Right ventricle myocardium superior (tissue), 1 donor: ENCODE measurements around the gene LRRC41. TPM values are rescaled to one million over a fixed set of nuclear protein-coding genes. Genes with fewer than 3 reads are reported as not detected.
A peak's percentile ranks its signal among the peaks of the same experiment; 100 is the strongest.
"Not testable (repeated sequence)": the region's sequence is repeated elsewhere in the genome, so short reads cannot be mapped to it uniquely, and the experiment has no call there.

Source experiments
- ATAC-seq: fragments of 200-7000 bp; cut with Tn5 transposase; one replicate; pipeline ENCODE4 v1.9.1; 2020; ENCODE audit warnings: mild to moderate bottlenecking; ENCODE audit not compliant: poor library complexity
- DNase-seq: peaks from one replicate; pipeline ENCODE4 v3.0.0-alpha.2; 2020
- intact Hi-C: fragments of 100-400 bp; cut with DNase I; formaldehyde crosslinking; loops from one replicate; pipeline ENCODE4 v1.11.2; 2022
- long read RNA-seq: library from polyadenylated mRNA; unstranded; transcript quantifications from one replicate; pipeline ENCODE4 v2.0.0, GENCODE V29; 2021
- total RNA-seq: library from RNA; stranded (reverse); fragmentation: NEBNext Ultra II Directional; extraction: Animal tissue kit (Norgen Biotek cat#: 25700); gene quantifications from one replicate; pipeline ENCODE4 v1.2.1, GENCODE V29; 2021
- donor health status: DM: no; HTN: yes; CAD: no; lungs with severe emphysema.

LRRC41 gene, protein sequence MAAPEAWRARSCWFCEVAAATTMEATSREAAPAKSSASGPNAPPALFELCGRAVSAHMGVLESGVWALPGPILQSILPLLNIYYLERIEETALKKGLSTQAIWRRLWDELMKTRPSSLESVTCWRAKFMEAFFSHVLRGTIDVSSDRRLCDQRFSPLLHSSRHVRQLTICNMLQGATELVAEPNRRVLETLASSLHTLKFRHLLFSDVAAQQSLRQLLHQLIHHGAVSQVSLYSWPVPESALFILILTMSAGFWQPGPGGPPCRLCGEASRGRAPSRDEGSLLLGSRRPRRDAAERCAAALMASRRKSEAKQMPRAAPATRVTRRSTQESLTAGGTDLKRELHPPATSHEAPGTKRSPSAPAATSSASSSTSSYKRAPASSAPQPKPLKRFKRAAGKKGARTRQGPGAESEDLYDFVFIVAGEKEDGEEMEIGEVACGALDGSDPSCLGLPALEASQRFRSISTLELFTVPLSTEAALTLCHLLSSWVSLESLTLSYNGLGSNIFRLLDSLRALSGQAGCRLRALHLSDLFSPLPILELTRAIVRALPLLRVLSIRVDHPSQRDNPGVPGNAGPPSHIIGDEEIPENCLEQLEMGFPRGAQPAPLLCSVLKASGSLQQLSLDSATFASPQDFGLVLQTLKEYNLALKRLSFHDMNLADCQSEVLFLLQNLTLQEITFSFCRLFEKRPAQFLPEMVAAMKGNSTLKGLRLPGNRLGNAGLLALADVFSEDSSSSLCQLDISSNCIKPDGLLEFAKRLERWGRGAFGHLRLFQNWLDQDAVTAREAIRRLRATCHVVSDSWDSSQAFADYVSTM
- total RNA-seq = 33.6 TPM
- long read RNA-seq, full-length matches to known transcripts = 144 of 192 reads
- long read RNA-seq, partial matches to known transcripts = 27 of 192 reads
- long read RNA-seq, other reads (novel, unspliced or antisense) = 21 of 192 reads

DNA sequence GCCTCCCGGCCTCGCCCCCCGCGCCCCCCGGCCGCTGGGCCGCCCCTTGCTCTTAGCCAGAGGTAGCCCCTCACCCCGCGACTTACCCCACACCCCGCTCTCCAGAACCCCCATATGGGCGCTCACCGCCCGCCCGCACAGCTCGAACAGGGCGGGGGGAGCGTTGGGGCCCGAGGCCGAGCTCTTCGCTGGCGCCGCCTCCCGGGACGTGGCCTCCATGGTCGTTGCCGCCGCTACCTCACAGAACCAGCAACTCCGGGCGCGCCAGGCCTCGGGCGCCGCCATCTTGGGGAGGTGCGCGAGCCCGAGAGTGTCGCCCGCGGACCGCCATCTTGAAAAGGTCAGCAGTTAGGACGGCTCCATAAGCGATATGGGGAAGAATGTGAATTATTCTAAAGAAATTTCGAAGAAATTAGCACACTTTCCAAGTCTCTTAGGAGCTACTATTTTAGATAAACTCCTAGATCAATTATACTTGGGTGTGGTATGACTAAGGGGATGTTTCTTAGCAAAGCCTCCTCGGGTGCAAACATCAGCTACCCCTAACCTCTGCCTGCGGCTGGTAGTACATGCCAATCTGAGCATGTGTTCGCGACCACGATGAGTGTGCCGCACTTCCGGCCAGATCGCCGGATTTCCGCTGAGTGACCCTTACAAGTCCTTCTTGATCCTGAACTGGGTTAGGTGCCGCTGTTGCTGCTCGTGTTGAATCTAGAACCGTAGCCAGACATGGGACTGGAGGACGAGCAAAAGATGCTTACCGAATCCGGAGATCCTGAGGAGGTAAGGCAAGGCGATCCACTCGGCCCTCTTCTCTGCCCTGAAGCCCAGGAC is at the start of gene LRRC41, which contains the start of gene UQCRH:
TSS of gene LRRC41 (minus strand) at position 579 of the 834 bp plus-strand sequence. CDS start at position 285, 294 bp downstream.
TSS of gene UQCRH (plus strand) at position 661 of the 834 bp plus-strand sequence. CDS start at position 730, 69 bp downstream.
- peak; percentile 93 for ATAC-seq
- intact Hi-C loops = loop anchor here (5.0 kb wide), 1 partner anchor 39 kb away; the partner anchor contains the start of gene NSUN4
- peak; percentile 97 for DNase-seq

DNA sequence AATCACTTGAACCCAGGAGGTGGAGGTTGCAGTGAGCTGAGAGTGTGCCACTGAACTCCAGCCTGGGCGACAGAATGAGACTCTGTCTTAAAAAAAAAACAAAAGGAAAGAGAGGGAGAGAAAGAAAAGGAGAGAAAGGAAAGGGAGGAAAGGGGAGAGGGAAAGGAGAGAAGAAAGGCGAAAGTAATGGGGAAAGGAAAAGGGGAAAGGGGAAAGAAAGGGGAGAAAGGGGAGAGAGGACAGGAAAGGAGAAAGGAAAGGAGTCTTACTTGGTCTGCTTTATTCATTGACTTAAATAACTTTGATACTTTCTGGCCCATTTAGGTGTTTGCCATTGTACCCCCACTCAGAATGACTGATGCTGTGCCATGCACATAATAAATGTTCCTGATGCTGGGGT is 48.9 kb upstream of the LRRC41 start:
- DNase-seq (no peak), ATAC-seq (no peak)
- intact Hi-C loops = no loop called here

DNA sequence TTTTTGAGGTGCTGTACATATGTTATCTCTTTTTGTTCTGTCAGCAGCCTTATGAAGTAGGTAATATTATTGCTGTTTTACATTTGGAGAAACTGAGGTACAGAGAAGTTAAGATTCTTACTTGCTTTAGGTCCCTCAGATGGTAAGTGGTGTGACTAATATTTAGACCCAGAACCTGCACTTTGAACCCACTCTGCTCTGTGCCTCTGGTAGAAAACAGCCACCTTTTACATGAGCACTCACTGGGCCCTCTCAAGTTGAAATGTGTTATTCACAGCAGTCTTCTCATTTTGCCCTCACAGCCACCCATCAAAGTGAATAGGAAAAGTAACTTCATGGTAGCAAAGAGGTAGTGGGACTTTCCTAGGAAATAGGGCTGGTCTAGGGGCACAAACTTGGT is 41.9 kb upstream of the LRRC41 start:
- ATAC-seq (no peak), DNase-seq (no peak)
- intact Hi-C loops = no loop called here

DNA sequence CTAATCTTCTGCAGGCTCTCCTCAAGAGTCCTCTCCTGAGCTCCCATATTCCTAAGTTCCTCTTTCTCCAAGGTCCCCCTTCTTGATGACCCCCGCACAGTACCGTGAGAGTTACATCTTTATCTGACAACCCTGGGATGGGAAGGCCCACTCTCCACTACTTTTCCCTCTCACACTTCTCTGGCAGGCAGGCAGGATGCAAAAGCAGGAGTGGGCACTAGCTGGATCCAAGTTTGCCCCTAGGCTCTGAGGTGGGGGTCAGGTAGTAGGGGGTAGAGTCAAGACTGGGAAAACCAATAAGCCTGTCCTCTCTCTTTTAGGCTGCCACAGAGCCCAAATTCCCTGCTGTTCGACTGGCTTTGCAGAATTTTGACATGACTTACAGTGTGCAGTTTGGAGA is 41.1 kb upstream of the LRRC41 start:
- ATAC-seq = no peak
- DNase-seq = no peak
- intact Hi-C loops = loop anchor here (5.0 kb wide), 1 partner anchor 42 kb away; the partner anchor contains the start of genes LRRC41 and UQCRH

DNA sequence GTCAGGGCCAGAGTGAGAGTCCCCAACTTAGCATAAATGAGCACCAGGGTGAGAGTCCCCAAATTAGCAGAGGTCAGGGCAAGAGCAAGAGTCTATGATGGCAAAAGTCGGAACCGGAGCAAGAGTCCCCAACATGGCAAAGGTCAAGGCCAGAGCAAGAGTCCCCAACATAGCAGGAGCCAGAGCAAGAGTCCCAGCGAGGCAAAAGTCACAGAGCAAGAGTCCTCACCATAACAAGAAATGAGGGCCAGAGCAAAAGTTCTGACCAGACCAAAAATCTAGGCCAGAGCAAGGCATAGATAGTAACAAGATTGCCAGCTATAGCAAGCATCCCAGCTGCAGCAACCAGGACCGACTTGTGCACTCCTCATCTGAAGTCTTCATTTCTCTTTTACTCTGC is 40.3 kb upstream of the LRRC41 start:
- ATAC-seq (no peak), DNase-seq (no peak)
- intact Hi-C loops = loop anchor here (5.0 kb wide), 1 partner anchor 41 kb away; the partner anchor contains the start of genes LRRC41 and UQCRH

DNA sequence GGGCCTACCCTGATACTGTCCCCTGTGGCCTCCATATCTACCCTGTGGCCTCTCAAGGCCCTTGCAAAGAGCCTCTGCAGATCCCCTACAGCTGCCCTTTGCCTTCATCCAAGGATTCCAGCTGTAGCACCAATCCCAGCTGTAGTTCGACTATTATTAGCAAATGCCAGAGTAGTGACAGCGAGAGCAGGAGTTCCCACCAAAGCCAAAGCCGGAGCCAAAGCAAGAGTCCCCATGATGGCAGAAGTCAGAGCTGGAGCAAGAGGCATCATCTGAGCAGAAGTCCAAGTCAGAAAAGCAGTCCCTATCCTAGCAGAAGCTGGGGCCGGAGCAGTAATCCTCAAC is 39.9 kb upstream of the LRRC41 start:
- no peak for ATAC-seq
- no peak for DNase-seq
- intact Hi-C loops = loop anchor here (5.0 kb wide), 1 partner anchor 41 kb away; the partner anchor contains the start of genes LRRC41 and UQCRH

DNA sequence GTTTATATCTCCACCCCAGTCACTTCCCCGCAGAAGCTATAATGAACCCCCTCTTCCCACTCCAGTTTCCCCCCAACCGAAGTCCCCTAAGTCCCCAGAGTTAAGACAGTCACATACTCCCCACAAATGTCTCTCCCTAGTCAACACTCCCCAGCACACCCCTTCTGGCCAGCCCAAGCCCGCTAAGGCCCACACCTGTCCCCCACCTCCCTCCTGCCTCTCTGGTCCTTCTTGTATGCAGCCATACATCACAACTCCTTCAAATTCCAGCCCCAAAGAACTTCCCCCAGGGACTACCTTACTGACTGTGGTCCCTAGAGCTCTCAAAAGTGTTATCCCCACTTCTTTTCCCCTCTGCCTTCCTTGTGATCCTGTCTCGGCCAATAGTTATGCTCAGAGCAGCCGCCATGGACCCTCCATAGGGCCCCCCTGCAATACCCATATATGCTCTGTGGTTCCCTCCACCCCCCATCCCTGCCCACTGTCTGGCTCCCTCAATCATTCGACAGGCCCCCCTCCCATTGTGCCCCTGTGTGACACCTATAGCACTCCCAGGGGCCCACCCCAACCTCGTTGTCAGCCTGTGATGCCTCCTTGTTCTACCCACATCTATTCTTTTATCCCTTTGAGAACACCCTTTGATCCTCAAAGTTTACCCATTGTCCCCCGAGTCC is 39.4 kb upstream of the LRRC41 start:
- intact Hi-C loops = loop anchor here (5.0 kb wide), 1 partner anchor 41 kb away; the partner anchor contains the start of genes LRRC41 and UQCRH
- ATAC-seq (no peak), DNase-seq (no peak)

DNA sequence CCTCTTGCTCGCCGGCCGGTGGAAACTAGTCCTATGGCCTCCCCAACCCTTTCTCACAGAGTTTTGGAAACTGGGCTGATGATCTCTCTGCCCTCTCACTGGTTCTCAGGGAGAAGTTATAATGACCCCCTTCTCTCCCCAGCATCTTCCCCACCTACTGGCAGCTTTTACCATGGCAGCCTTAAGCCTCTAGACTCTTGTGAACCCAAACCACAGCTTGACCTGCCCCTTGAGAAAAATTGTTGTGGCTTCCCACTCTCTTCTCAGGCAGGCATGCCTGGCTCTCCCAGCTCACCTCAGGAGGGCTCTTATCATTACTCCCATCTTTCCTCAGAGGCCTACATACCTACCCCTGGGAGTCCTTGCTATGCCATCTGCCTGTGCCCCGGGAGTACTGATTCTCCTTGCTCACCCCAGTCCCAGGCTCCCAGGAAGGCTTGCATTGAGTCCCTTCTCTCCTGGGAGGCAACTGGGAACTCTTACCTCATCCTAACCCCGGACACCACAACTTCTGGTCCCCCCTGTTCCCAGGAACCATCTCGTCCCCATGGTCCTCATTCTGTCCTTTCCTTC is 38.8 kb upstream of the LRRC41 start:
- intact Hi-C loops = loop anchor here (5.0 kb wide), 1 partner anchor 40 kb away; the partner anchor contains the start of genes LRRC41 and UQCRH
- ATAC-seq = no peak
- no peak for DNase-seq

DNA sequence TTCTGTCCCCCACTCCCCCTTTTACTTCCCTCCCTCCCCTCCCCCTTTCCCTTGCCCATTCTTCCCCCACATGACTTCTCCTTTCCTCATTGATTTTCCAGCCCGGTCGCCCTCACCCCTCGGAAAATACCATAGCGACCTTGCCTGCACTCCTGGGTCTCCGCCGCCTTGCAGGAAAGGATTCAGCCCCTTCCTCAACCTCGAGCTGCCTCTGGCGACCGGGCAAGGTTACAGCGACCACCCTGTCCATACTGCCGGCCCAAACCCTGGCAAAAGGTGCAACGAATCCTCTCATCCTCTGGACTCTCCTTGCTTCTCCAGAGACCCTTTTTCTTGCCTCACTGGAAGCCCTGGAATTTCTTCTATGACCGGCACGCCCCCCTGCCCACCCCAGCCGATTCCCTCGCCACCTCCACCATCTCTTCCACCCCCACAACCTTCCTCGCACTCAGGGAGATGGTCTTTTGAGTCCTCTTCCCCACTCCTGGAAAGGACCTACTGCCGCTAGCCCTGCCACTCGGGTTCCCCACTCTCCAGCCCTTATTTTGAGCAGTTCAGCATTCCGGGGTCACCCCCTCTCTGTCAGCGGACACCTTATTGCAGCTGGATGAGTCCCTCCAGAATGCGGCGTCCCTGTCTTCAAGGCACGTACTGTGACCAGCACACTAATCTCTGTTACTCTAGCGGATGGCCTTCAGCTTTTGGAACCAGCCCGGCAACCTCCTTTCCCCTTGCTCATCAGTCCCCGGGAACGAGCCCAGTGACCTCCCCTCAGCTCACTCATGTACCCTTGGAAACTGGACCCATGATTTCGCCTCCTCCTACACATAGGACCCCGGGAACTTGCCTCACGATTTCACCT is 38.0 kb upstream of the LRRC41 start:
- DNase-seq = peak; percentile 47
- intact Hi-C loops = loop anchor here (5.0 kb wide), 1 partner anchor 39 kb away; the partner anchor contains the start of genes LRRC41 and UQCRH
- ATAC-seq = no peak

DNA sequence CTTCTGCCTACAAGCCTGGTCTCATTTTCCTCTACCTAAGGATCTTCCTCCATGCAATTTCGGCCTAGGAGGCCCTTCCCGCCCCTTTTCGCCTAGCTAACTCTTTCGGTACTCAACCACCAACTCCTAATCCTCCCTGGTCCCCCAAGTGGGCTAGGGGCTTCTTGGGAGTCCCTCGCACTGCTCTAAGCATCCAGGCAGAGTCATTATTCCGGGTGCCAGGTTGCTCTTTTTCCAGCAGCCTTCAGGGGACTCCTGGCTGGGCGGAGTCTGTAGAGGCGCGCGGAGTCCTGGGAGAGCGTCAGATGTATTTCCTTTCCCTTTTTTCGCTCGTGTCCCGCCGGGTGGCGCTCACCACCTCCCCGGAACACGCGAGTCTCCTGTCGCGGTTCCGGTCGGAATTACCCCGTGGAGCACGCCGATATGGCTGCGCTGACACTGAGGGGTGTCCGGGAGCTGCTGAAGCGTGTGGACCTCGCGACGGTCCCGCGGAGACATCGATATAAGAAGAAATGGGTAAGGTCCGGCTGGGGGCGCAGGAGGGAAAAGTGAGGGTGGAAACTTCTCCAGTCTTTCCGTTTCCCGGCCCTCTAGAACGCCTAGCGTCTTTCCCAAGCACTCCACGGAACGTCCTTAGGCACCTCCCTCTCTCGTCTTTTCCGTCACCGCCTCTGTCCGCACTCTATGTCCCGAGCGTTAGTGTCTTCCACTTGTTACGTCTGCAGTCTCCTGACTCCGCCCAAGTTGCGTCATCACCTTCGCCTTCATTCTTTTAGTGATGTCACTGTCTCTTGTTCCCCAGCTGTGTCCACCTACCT is 37.2 kb upstream of the LRRC41 start, which contains the start of gene NSUN4:
TSS of gene NSUN4 (plus strand) at position 404 of the 818 bp plus-strand sequence. CDS start at position 424, 20 bp downstream.
- intact Hi-C loops = loop anchor here (5.0 kb wide), 1 partner anchor 38 kb away; the partner anchor contains the start of genes LRRC41 and UQCRH
- DNase-seq (peak; percentile 95), ATAC-seq (peak; percentile 96)

DNA sequence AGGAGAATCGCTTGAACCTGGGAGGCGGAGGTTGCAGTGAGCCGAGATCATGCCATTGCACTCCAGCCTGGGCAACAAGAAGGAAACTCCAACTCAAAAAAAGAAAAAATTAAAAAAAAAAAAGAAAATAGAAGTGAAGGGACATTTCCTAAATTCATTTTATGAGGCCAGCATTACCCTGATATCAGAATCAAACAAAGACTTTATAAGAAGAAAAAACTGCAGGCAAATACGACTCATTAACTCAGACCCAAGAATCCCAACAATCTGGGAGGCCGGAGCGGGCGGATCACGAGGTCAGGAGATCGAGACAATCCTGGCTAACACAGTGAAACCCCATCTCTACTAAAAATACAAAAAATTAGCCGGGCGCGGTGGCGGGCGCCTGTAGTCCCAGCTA is 34.0 kb upstream of the LRRC41 start:
- intact Hi-C loops, DNase-seq, ATAC-seq: not testable (repeated sequence)

DNA sequence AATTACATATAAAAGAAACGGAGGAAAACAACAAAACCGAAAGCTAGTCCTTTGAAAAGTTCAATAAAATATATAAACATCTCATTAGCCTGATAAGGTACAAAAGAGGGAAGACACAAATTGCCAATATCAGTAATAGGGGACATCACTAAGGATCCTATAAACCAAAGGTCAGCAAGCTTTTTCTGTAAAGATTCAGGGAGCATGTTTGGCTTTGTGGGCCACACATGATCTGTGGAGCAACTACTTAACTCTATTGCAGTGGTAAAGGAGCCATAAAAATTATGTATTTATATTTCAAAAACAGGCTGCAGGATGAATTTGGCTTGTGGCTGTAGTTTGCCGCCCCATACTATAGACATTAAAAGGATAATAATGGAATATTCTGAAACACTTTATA is 31.7 kb upstream of the LRRC41 start:
- intact Hi-C loops = no loop called here
- DNase-seq (no peak), ATAC-seq (no peak)

DNA sequence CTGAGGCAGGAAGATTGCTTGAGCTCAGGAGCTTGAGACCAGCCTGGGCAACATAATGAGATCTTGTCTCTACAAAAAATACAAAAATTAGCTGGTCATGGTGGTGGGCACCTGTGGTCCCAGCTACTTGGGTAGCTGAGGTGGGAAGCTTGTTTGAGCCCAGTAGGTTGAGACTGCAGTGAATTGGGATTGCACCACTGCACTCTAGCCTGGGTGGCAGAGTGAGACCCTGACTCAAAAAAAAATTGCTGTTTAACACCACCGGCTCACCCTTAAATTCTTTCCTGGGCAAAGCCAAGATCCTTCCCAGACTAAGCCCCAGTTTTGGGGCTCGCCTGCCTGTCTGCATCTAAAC is 30.6 kb upstream of the LRRC41 start:
- intact Hi-C loops = no loop called here
- ATAC-seq (no peak), DNase-seq (no peak)

DNA sequence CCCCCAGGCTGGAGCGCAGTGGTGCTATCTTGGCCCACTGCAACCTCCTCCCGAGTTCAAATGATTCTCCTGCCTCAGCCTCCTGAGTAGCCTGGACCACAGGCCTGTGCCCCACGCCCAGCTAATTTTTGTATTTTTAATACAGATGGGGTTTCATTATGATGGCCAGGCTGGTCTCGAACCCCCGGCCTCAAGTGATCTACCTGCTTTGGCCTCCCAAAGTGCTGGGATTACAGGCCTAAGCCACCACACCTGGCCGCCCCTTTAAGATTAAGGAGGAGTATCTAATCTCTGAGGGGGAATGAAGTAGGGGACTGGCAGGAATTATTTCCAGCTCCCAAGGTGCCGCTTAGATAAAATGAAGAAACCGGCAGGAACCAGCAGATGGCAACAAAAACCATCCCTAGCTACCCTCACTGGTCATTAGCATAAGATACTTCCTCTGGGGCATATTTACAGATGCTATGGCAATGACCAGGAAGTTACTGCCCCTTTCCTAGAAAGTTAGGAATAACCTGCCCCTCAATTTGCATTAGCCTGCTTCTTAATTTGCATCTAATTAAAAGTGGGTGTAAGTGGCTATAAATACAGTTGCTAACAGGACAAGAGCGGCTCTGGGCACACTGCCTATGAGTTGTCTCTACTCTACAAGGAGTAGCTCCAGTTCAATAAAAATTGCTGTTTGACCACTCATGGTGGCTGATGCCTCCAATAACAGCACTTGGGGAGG is 30.0 kb upstream of the LRRC41 start:
- ATAC-seq (no peak), DNase-seq (no peak)
- intact Hi-C loops = no loop called here
